ENCODE results near the gene L1TD1.

DNA sequence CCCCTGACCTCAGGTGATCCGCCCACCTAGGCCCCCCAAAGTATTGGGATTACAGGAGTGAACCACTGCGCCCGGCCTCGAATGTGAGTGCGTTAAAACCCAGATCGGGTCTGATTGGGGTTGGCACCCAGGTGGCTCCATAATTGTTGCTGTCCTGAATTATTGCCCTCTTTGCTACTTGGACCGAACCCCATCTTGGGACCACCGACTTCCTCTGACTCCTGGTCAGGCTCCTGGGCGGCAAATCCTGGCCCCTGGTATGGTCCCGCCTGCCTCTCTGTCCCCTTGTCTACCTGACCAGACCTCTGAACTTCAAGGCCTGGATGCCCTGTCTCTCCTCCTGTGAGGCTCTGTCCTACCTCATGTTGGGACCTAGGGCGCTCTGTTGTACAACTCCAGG is 32.8 kb downstream of the L1TD1 start:
- TF ChIP-seq POLR2AphosphoS5 (IDR thresholded peaks at IDR 0.05; ENCODE audit: low read depth, low read length) (no peak), POU2F2 (IDR thresholded peaks at IDR 0.05; ENCODE audit: low read depth, low read length) (no peak)

Measured in GM12891 (cell line).